ENCODE data around the gene SLC30A2.

SLC30A2 gene

DNA sequence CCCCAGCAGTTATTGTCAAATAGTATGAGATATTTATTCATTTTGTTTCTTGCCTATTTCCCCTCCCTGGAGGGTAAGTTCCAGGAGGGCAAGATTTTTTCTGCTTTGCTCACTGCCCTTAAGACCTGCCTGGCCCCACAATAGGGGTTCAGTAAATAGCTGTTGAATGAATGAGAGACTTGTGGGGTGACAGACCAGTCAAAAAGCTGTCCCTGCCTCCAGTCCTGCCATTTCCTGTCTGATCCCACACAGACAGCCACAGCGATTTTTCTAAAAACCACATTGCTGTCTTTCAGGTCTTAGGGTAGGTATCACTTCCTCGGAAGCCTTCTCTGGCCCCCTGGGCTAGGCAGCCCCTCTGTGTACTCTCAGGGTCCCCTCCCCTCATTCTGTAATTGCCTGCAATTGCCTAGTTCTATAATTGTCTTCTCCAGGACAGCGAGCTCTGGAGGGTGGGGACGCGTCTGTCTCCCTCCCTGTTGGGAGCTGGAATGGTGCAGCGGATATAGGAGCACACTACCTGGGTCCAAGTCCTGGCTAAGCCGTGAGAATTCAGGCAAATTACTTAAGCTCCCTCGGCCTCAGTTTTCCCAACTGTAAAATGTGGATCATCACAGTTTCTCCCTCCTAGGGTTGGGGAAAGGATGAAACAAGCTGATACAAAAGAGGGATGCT is 26.1 kb downstream of the SLC30A2 start:
- no peak overlapping the region for H3K27ac ChIP-seq (ENCODE audit: low read length)
- H2AFZ ChIP-seq (ENCODE audit: low read depth, low read length) = no peak overlapping the region
- no peak overlapping the region for H3K4me2 ChIP-seq (ENCODE audit: low read length)
- no peaks in the 10 kb centered on the region for H4K20me1 ChIP-seq (ENCODE audit: insufficient read depth, low read length)
- H3K4me3 ChIP-seq (ENCODE audit: low read length) = no peak overlapping the region
- H3K4me1 ChIP-seq (ENCODE audit: low read length) = no peaks in the 10 kb centered on the region
- no peaks in the 10 kb centered on the region; the same call in 1 of the 2 replicates for H3K27me3 ChIP-seq (ENCODE audit: low read depth, low read length)
- no peaks in the 10 kb centered on the region for H3K9me3 ChIP-seq (ENCODE audit: insufficient read depth, low read length)
- H3K9ac ChIP-seq (ENCODE audit: low read length) = no peak overlapping the region
- no peaks in the 10 kb centered on the region for H3K36me3 ChIP-seq (replicated peaks; ENCODE audit: low read depth, low read length)
- no peak for TF ChIP-seq EZH2phosphoT487 (IDR thresholded peaks at IDR 0.05; ENCODE audit: low read depth)
- TF ChIP-seq, protein P1, sequence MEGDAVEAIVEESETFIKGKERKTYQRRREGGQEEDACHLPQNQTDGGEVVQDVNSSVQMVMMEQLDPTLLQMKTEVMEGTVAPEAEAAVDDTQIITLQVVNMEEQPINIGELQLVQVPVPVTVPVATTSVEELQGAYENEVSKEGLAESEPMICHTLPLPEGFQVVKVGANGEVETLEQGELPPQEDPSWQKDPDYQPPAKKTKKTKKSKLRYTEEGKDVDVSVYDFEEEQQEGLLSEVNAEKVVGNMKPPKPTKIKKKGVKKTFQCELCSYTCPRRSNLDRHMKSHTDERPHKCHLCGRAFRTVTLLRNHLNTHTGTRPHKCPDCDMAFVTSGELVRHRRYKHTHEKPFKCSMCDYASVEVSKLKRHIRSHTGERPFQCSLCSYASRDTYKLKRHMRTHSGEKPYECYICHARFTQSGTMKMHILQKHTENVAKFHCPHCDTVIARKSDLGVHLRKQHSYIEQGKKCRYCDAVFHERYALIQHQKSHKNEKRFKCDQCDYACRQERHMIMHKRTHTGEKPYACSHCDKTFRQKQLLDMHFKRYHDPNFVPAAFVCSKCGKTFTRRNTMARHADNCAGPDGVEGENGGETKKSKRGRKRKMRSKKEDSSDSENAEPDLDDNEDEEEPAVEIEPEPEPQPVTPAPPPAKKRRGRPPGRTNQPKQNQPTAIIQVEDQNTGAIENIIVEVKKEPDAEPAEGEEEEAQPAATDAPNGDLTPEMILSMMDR (IDR thresholded peaks at IDR 0.05; ENCODE audit: low read depth, low read length) = no peak
- H3K79me2 ChIP-seq (ENCODE audit: low read length) = no peaks in the 10 kb centered on the region

DNA sequence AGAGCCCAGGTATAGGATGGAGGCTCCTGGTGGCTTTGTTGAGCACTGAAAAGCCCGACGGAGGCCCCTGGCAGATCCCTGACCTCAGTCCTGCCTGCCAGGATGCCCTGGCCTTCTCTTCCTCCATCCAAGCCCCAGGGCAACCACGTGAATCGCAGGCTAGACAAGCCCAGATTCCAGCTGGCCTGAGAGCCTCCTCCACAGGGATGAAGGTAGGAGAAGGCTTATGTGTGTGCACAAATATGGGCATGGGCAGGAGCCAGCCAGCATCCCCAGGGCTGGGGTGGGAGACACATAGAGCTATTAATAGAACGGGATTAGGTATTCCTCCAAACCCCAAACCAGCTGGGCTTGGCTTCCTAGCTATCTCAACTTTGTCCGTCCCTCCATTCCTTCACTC is 28.3 kb downstream of the SLC30A2 start:
- no peaks in the 10 kb centered on the region for H3K27me3 ChIP-seq (ENCODE audit: low read depth, low read length)
- H3K4me1 ChIP-seq (ENCODE audit: low read length) = no peaks in the 10 kb centered on the region
- TF ChIP-seq, protein P1 (IDR thresholded peaks at IDR 0.05; ENCODE audit: low read depth, low read length) = no peak
- TF ChIP-seq EZH2phosphoT487 (IDR thresholded peaks at IDR 0.05; ENCODE audit: low read depth) = no peak
- no peaks in the 10 kb centered on the region for H3K9me3 ChIP-seq (ENCODE audit: insufficient read depth, low read length)
- H2AFZ ChIP-seq (ENCODE audit: low read depth, low read length) = no peak overlapping the region
- no peaks in the 10 kb centered on the region for H3K36me3 ChIP-seq (replicated peaks; ENCODE audit: low read depth, low read length)
- no peak overlapping the region for H3K4me2 ChIP-seq (ENCODE audit: low read length)
- H3K27ac ChIP-seq (ENCODE audit: low read length) = no peak overlapping the region
- H4K20me1 ChIP-seq (ENCODE audit: insufficient read depth, low read length) = no peaks in the 10 kb centered on the region
- H3K79me2 ChIP-seq (ENCODE audit: low read length) = no peaks in the 10 kb centered on the region
- H3K9ac ChIP-seq (ENCODE audit: low read length) = no peak overlapping the region
- no peak overlapping the region for H3K4me3 ChIP-seq (ENCODE audit: low read length)

DNA sequence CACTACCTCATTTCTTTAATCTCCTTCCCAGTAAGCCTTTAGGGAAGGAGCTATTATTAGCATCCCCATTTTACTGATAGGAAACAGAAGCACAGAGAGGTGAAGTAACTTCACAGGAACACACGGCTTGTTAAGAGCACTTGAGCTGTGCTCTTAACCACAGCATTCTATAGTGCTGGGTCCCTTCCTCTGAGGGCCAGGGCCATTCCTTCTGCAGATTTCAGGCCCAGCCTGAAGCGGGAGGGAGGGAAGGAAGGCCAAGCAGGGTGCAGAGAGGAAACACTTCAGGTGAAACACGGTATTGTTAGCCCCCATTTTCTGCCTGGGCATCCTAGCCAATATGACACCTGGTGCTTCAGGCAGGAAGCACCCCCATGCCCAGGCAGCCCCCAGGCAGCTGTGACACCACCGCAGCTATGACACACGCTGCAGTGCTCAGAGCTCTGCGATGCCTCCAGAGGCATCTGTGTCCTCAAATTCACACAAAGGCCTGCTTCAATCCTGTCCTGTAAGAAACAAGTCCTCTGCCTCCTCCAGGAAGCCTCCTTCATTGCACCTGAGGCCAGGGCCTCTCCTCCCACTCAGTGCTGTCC is 28.9 kb downstream of the SLC30A2 start:
- Histone ChIP-seq H3K27ac (ENCODE audit: low read length) (no peak overlapping the region), H3K9ac (ENCODE audit: low read length) (no peak overlapping the region), H2AFZ (ENCODE audit: low read depth, low read length) (no peak overlapping the region), H3K4me3 (ENCODE audit: low read length) (no peak overlapping the region), H3K4me1 (ENCODE audit: low read length) (no peaks in the 10 kb centered on the region), H3K79me2 (ENCODE audit: low read length) (no peaks in the 10 kb centered on the region), H3K4me2 (ENCODE audit: low read length) (no peak overlapping the region), H3K9me3 (ENCODE audit: insufficient read depth, low read length) (no peaks in the 10 kb centered on the region), H3K27me3 (ENCODE audit: low read depth, low read length) (no peaks in the 10 kb centered on the region), H3K36me3 (replicated peaks; ENCODE audit: low read depth, low read length) (no peaks in the 10 kb centered on the region), H4K20me1 (ENCODE audit: insufficient read depth, low read length) (no peaks in the 10 kb centered on the region)
- TF ChIP-seq EZH2phosphoT487 (IDR thresholded peaks at IDR 0.05; ENCODE audit: low read depth) = no peak
- TF ChIP-seq, protein P1 (IDR thresholded peaks at IDR 0.05; ENCODE audit: low read depth, low read length) = no peak

DNA sequence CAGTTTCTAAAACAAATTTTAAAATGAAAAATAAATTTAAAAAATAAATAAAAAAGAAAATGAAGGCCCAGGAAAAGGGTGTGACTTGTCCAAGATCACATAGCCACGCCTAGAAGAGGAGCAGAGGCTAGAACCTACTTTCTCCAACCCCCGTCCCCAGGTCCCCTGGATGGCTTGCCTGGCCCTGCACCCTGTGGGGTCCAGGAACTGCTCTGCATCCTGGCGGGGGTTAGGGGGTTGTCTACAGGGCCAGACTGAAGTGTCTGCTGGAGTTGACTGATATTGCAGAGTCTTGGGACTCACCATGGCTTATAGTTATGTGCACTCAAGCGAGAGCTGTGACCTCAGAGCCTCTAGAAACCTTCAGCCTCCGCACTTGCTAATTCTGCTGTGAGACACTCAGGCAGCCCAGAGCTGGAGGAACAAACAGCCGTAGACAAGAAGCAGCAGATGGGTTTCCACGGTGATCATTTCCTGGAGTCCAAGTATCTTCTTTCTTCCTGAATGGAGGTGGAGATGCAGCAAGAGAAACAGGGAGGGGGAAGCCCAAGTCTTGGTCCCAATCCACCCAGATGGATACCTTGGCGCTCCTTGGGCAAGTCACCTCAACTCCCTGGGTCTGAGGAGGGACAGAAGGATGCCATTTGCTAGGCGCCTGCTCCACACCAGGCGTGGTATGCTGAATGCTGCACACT is 29.5 kb downstream of the SLC30A2 start:
- no peaks in the 10 kb centered on the region for H3K27me3 ChIP-seq (ENCODE audit: low read depth, low read length)
- H4K20me1 ChIP-seq (ENCODE audit: insufficient read depth, low read length) = no peaks in the 10 kb centered on the region
- H2AFZ ChIP-seq (ENCODE audit: low read depth, low read length) = no peak overlapping the region
- no peak overlapping the region for H3K4me3 ChIP-seq (ENCODE audit: low read length)
- no peak for TF ChIP-seq EZH2phosphoT487 (IDR thresholded peaks at IDR 0.05; ENCODE audit: low read depth)
- TF ChIP-seq, protein P1 (IDR thresholded peaks at IDR 0.05; ENCODE audit: low read depth, low read length) = no peak
- H3K36me3 ChIP-seq (replicated peaks; ENCODE audit: low read depth, low read length) = no peaks in the 10 kb centered on the region
- no peaks in the 10 kb centered on the region for H3K4me1 ChIP-seq (ENCODE audit: low read length)
- no peak overlapping the region for H3K4me2 ChIP-seq (ENCODE audit: low read length)
- no peak overlapping the region for H3K27ac ChIP-seq (ENCODE audit: low read length)
- no peaks in the 10 kb centered on the region for H3K9me3 ChIP-seq (ENCODE audit: insufficient read depth, low read length)
- no peak overlapping the region for H3K9ac ChIP-seq (ENCODE audit: low read length)
- H3K79me2 ChIP-seq (ENCODE audit: low read length) = no peaks in the 10 kb centered on the region

All from OCI-LY3 (cell line).